ENCODE measurements around the gene CLPX.
"Not testable (repeated sequence)": the region's sequence is repeated elsewhere in the genome, so short reads cannot be mapped to it uniquely, and the experiment has no call there.

Gene CLPX

DNA sequence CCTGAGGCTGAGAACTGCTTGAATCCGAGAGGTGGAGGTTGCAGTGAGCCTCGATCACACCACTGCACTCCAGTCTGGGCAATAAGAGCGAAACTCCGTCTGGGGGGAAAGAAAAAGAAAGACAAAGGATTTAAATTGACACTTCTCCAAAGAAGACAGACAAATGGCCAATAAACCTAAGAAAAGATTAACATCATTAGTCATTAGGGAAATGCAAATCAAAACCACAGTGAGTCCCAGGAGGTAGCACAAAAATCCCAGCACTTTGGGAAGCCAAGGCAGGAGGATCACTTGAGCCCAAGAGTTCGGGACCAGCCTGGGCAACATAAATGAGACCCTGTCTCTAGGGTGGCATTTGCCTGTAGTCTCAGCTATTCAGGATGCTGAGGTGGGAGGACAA, 12.6 kb downstream of the CLPX start:
- DNase-seq (ENCODE audit: low read depth in 2 of 2), result no peak

DNA sequence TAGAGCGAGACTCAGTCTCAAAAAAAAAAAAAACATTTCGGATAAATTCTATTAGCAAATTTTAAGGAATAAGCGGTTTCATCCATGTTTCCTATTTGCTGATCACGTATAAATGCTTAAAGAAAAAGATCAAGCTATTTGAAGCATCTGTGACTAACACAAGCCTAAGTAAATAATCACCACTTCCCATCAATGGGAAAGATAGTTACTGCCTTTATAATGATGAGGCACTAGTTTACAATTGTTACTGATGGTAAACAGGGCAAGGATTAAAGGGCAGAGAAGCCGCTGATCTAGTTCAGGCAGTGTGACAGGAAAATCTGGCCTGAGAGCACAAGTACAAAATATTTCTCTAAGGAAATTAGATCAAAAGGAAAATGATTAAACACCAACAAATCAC, 13.7 kb downstream of the CLPX start:
- DNase-seq (ENCODE audit: low read depth in 2 of 2), result no peak

GRCh38 chr15:65165875-65166274, 19.3 kb downstream of the CLPX start:
- no peak for DNase-seq (ENCODE audit: low read depth in 2 of 2)

DNA sequence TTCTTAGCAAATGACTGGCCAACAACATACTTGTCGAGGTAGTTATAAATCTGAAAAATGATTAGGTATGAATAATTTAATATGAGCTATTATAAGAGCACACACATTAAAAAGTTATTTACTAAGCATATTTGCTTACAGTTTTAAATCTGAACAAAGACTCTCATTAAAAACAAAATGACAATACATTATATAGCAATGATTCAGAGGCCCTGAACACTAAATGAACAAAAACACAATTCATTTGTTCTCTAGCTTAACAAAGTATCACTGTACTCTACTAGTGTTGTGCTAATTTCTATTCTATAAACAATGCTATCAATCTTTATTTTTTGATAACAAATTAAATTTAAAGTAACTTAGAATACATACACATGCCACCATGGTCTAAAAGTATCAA, 21.0 kb downstream of the CLPX start:
- DNase-seq (ENCODE audit: low read depth in 2 of 2), result no peak

GRCh38 chr15:65163041-65163440, 22.1 kb downstream of the CLPX start:
- DNase-seq (ENCODE audit: low read depth in 2 of 2), result no peak

DNA sequence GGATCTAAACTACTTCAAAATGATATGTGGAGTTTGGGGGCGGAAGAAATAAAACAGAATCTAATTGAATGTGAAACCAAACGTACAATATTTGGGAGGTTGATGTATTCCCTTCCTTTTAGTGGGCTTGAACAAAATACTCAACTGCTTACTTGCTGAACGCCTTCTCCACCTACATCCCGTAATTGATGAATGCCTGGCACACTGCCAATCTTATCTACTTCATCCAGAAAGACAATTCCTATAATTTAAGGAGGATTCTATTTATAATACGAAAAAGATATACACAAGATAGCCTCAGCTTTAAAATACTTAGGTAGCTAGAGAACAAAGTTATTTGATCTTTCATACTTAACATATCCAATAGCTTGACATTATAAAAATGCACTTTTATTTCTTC, 28.4 kb downstream of the CLPX start:
- no peak for DNase-seq (ENCODE audit: low read depth in 2 of 2)

DNA sequence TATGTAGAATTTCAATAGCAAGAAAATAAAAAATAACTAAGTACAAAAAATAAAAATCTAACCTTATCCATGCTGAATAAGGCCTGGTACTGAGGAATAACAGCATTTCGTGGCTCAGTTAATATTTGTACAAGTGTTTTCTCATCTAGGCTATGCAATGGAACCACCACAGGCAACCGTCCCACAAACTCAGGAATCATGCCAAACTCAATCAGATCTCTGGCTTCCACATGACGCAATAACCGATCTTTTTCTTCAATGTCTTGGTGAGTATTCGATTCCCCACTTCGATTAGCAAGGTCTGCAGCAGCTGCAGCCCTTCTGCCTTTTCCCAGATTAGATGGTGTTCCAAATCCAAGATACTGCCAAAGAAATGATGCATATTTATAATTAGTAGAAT, 30.4 kb downstream of the CLPX start:
- DNase-seq (ENCODE audit: low read depth in 2 of 2), result no peak

DNA sequence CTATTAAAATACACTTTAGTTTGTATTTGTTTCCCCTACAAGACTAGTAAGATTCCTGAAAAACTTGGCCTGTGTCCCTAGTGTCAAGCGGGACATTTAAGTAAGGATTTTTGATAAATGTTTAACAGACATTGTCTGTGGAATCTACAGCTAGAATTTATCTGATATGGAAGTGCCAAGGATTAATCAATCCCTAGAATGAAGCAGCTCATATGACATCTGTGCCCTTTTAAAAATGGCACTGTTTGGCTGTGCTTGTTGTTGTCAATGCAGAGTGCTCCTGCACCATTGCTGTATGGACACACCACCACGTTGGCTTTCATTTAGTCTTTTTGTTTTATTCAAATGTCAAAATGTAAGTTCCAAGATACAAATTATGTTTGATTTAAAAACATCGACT, 37.2 kb downstream of the CLPX start:
- DNase-seq (ENCODE audit: low read depth in 2 of 2), result no peak

GRCh38 chr15:65146438-65146837, 38.7 kb downstream of the CLPX start:
- no peak for DNase-seq (ENCODE audit: low read depth in 2 of 2)

GRCh38 chr15:65138631-65139030, 46.5 kb downstream of the CLPX start:
- not testable (repeated sequence) for DNase-seq (ENCODE audit: low read depth in 2 of 2)

DNA sequence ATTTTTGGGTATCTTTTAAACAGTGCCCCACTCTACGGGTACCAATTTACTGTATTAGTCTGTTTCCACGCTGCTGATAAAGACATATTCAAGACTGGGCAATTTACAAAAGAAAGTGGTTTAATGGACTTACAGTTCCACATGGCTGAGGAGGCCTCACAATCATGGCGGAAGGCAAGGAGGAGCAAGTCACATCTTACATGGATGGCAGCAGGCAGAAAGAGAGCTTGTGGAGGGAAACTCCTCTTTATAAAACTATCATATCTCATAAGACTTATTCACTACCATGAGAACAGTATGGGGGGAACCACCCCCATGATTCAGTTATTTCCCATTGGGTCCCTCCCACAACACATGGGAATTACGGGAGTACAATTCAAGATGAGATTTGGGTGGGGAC, 47.2 kb downstream of the CLPX start:
- DNase-seq (ENCODE audit: low read depth in 2 of 2), result not testable (repeated sequence)

DNA sequence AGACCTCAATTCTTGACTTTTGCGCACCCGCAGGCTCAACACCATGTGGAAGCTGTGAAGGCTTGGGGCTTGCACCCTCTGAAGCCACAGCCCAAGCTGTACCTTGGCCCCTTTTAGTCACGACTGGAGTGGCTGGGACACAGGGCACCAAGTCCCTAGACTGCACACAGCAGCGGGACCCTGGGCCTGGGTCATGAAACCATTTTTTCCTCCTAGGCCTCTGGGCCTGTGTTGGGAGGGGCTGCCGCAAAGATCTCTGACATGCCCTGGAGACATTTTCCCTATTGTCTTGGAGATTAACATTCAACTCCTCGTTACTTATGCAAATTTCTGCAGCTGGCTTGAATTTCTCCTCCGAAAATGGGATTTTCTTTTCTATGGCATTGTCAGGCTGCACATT, 48.1 kb downstream of the CLPX start:
- DNase-seq (ENCODE audit: low read depth in 2 of 2), result not testable (repeated sequence)

DNA sequence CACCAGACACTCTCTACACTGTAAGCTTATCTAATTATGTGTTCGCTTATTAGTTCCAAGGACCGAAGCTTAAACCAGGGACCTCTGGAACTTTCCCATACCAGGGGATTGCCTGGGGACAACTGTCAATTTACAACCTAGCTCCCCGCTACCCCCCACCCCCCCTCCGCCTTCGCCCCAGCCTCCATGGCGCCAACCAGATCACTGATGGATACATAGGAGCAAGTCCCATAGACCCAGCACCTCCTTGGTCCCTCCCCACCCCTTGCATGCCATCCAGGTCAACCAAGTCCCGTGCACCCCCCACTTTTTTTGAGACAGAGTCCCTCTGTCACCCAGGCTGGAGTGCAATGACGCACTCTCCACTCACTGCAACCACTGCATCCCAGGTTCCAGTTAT, 50.6 kb downstream of the CLPX start:
- DNase-seq (ENCODE audit: low read depth in 2 of 2), result no peak

DNA sequence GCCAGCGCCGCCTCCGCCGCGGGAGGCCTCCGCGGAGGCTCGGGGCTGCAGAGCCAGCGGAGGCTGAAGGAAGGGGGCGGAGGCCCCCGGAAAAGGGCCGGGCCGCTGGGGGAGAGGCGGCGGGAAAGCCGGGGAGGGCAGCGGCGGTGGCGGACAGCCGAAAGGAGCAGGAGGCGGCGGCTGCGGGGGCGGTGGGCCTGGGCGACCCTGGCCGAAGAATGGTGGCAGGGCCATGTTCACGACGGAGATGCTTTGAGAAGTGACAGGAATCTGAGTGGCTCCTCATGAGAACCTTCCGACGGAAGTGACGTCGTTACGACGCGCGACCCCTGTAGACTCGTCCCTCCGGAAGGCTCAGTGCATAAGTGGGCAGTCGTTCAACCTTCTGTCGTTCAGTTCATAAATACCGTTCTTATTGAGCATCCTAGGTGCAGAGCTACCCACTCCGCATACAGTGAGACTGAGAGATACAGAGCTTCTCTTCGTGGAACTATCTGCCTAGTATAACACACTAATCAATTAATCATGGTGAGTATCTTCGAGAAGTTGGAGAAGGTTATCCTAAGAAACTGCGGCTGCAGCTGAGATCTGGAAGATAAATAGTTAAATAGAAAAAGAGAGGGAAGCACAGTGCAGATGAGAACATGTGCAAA, 51.5 kb downstream of the CLPX start, which contains the start of gene PDCD7:
TSS of gene PDCD7 (minus strand) at position 261 of the 653 bp plus-strand sequence. CDS start at position 234, 27 bp downstream.
- DNase-seq (ENCODE audit: low read depth in 2 of 2), result peak; percentile 75 to 76

GRCh38 chr15:65132878-65133547, 52.1 kb downstream of the CLPX start:
- peak in 1 of 2 donors; percentile 2 for DNase-seq (ENCODE audit: low read depth in 2 of 2)

DNA sequence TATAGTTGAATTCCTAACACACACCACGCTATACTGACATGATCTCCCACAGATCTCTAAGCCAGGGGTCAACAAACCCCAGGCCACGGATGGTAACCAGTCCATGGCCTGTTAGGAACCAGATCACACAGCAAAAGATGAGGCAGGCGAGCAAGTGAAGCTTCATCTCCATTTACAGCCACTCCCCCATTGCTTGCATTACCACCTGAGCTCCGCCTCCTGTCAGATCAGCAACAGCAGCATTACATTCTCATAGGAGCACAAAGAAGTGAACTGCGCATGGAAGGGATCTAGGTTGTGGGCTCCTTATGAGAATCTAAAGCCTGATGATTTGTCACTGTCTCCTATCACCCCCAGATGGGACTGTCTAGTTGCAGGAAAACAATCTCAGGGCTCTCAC, 54.2 kb downstream of the CLPX start:
- DNase-seq (ENCODE audit: low read depth in 2 of 2), result no peak

GRCh38 chr15:65115542-65115941, 69.6 kb downstream of the CLPX start:
- DNase-seq (ENCODE audit: low read depth in 2 of 2), result no peak

DNA sequence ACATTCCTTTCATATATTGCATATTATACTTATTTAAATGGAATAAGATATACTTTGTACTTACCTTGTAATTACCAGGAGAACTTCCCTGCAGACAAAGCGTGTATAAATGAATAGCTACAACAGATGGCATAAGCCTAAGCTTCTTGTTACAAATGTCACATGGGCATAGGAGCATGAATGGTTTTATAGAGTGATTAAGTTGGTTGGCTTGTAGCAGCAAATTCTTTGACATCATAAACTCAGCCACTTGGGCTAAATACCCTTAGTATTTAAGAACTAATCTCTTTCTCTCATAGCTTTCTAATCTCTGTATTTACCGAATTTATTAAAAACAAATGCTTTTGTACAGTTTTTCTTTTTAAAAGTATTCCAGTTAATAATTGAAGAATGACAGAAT, 70.1 kb downstream of the CLPX start, which contains the start of gene UBAP1L:
TSS of gene UBAP1L (minus strand) at position 115 of the 400 bp plus-strand sequence. CDS start 8,985 bp downstream, outside the sequence.
- no peak for DNase-seq (ENCODE audit: low read depth in 2 of 2)

DNA sequence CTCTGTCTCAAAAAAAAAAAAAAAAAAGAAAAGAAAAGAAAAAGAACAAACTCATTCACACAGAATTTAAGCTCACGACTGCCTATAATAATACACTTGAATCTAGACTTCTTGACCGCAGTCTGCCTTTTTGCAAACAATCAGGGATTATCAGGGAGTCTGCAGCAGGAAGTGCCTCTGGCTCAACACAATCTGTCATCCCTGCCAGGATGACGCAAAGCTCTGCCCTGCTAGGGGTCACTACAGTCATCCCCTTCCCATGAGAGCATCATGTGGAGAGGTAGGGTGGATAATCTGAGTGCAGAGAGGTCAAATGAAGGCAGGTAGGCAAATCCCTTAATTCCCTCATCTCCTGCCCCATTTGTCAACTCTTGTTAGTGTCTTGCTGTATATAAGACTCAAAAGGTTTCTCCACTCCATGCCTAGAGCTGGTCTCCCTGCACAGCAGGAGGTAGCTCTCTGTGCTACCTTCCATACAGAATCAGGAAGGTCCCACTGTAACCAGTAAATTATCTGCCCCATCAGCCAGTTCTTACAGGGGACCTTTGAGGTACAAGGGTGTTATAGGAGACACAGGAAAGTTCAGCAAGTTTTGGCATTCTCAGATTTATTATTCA, 74.4 kb downstream of the CLPX start:
- DNase-seq (ENCODE audit: low read depth in 2 of 2), result no peak

DNA sequence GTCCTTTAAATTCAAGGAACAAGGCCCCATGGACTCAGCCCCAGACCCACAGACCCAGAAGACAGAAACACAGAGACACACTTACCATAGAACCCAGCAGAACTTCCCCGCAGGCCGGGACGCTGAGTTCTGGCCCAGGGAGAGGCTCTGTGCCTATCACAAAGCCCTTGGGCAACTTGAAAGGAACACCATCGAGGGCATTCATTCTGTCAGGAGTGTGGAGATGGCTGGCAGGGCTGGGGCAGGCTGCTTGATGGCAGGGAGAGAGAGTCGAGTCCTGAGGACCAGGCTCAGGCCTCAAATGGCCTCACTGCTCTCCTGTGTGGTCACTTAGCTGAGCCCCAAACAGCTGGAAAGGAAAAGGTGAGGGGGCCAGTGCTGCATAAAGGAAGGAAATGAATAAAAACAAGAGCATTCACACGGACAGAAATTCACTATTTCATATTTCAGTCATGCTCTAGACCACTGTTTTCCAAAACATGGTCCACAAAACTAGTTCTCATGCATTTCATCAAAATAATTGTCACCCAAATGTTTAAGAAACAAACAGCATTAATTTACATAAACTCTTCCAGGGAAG, 79.0 kb downstream of the CLPX start:
- DNase-seq (ENCODE audit: low read depth in 2 of 2), result no peak

- DNase-seq (ENCODE audit: low read depth in 2 of 2), result no peak
Observed at GRCh38 chr15:65105038-65105437, 80.1 kb downstream of the CLPX start.

DNA sequence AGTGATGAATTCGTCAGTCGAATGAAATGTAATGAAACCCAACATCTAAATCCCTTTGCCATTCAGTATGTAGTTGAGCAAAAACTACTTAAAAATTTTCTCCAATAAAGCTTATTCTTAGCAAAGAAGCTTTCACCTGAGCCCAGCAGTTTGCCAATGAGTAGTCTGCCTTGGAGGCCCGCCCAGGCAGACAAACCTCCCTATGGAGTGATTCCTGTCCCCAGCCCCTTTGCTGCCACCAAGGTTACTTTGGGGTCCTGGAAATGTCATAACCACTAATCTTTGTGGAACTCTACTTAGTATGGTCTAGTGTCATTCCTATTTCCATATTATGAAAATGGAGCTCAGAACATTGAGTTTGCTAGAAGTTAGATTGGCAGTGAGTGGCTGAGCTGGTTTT, 82.2 kb downstream of the CLPX start:
- no peak for DNase-seq (ENCODE audit: low read depth in 2 of 2)

Data from stimulated activated CD8-positive, alpha-beta memory T cell treated with anti-CD3 and anti-CD28 coated beads, Interleukin-7, amount 100 ng/mL, for 4 hours (primary cell).